Measurements from ENCODE around the gene TLCD1. TPM values are rescaled to one million over a fixed set of nuclear protein-coding genes. Genes with fewer than 3 reads are reported as not detected.

TLCD1 gene, protein sequence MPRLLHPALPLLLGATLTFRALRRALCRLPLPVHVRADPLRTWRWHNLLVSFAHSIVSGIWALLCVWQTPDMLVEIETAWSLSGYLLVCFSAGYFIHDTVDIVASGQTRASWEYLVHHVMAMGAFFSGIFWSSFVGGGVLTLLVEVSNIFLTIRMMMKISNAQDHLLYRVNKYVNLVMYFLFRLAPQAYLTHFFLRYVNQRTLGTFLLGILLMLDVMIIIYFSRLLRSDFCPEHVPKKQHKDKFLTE
- 7.0 and 11.3 TPM in 2 replicates for total RNA-seq

DNA sequence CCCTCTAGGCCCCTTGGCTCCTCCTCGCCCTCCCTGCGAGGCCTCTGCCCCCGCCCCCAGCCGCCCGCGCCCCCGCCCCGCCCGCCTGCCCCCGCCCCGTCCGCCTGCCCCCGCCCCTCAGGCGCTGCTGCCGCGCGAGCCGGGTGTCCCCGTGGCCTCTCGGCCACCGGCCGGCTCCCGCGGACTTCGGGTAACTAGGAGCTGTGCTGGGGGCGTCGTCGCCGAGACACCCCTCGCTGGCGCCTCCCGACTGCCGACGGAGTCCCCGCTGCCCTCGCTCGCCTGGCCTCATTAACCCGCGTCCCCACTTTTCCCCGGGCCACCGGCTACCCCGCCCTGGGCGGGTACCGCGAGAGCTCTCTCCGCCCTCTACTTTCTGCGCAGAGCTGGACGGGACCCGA is at the start of gene TLCD1:
TSS of gene TLCD1 (minus strand) at position 8 of the 401 bp plus-strand sequence. CDS start 136 bp downstream, outside the sequence.

DNA sequence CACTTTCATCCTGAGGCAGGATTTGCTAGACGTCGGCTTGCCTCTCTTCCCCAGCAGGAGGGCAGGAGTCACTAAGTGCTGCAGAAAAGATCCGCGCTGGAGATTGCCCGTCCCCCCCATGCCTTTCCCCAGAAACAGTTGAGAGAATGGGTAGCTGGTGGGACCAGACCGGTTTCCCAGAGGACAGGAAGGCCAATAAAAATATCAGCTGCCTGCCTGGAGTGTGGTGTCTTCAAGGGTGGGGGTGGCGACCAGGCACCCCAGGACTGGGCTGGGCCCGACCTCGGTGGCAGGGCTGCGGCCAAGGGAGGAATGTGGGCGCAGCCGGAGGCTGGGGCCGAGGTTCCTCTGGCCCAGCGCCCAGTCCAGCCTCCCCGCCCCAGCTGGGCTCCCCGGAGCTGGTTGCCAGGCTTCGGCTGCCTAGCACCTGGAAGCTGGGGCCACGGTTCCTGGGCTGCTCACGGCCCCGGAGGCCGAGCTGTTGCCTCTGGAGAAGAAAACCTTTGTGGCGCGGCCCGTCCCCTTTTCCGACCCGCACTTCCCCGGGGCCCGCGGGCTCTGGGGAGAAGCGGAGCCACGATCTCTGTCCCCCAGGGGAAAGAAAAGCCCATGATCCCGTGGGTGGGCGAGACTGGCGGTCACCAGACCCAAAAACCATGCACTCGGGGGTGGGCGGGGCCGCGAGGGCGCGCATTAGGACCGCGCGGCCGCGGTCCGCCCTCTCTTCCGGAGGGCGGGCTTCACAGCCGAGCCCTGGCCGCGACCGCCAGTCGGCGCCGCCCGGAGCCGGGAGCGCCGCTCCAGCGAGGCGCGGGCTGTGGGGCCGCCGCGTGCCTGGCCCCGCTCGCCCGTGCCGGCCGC is 17.4 kb upstream of the TLCD1 start, which contains the start of gene TRAF4:
TSS of gene TRAF4 (plus strand) at position 769 of the 861 bp plus-strand sequence. CDS start 102 bp downstream, outside the sequence.

DNA sequence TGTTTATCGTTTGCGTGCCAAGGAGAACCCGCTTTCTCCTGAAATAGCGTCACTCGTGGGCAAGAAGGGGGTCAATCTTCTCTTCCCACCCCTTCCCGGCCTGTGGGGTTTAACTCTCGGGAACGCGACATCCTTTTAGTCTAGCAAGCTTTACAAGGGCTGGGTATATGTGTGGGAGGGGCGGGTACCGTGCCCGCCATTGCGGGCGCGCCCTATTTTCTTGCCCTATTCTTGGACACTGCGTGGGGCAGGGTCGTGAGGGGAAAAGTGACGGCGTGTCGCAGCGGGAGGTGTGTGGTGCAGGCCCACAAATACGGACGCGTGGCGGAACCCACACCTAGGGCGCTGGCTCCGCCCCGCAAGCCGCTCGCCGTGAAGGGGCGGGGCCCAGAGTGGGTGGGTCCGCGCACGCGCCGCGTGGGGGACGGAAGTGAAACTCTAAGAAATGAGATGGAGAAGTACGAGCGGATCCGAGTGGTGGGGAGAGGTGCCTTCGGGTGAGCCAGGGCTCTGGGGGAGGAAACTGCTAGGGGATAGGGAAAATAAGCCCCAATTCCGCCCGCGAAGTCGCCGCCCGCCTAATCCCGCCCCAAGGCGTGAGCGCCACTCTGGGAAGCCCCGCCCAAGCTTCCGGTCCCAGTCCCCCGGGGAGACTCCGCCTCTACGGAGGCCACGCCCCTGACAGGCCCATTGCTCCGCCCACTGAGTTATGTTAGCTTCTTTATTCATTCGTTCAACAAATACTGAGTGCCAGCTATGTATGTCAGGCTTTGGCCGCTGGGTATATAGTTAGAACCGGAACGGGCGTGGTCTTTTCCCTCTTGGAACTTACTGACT is 2.5 kb upstream of the TLCD1 start, which contains the start of gene NEK8:
TSS of gene NEK8 (plus strand) at position 425 of the 837 bp plus-strand sequence. CDS start at position 451, 26 bp downstream.

DNA sequence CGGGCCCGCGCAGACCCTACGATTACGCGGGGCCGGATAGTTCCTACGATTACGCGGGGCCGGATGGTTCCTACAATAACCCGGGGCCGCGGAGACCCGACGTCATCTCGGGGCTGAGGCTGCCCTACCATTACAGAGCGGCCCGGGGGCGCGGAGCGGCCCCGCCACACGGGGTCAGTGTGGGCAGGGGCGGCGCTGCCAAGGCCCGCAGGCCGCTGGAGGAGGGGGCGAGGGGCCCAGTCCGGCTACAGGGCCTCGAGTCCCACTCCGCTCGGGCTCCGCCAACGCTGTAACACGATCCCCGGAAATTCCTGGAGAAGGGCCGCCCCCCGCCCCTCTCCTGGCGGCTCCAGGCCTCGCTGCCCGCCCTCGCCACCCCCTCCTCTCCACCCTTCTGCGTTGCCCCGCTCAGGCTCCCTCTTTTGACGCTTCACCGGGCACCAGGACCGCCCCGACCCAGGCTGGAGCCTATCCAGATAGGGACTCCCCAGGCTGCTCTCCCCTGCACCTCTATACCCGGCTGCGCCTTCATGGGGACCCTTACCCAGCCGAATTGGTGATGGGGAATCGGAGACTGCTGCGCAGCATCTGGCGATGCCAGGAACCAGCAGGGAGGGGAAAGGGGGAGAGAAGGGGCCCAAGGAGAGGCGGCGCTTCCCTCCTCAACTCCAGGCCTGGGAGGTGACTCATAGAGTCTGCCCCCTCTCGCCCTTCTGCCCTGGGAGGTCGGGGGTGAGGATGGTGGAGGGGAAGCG is 8.3 kb downstream of the TLCD1 start, which contains the start of gene RAB34:
TSS of gene RAB34 (minus strand) at position 291 of the 755 bp plus-strand sequence. CDS start 602 bp downstream, outside the sequence.

DNA sequence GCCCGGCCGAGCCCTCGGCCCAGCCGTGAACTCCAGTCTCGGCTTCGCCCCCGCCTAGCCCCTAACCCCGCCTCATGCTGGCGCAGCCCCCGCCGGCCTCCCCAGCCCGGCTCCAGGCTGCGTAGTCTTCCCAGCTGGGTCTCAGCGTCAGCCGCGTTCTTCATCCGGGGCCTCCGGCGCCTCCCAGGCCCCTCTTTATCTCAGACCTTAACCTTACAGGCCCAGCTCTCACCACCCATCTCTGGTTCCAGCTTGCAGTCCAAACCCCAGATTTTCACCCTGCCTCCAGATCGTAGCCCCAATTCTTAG is 14.4 kb downstream of the TLCD1 start, which contains the start of gene PROCA1:
TSS of gene PROCA1 (minus strand) at position 166 of the 309 bp plus-strand sequence. CDS start 228 bp downstream, outside the sequence.

Other genes starting within 250 kb of the TLCD1 start
- not detected in 2 replicates for gene FOXN1, start 219.9 kb downstream of the TLCD1 start, total RNA-seq
- 23.6 and 27.8 TPM in 2 replicates for gene UNC119, start 173.6 kb downstream of the TLCD1 start, total RNA-seq
- gene PIGS, start 154.7 kb downstream of the TLCD1 start, total RNA-seq, result 46.3 and 60.7 TPM in 2 replicates
- gene ALDOC, start 149.3 kb downstream of the TLCD1 start, total RNA-seq, result 93.7 and 95.1 TPM in 2 replicates
- gene SPAG5, start 127.2 kb downstream of the TLCD1 start, total RNA-seq, result 4.0 and 4.3 TPM in 2 replicates
- gene RSKR, start 112.0 kb downstream of the TLCD1 start, total RNA-seq, result 0.68 and 2.8 TPM in 2 replicates
- 74.2 and 90.4 TPM in 2 replicates for gene BLTP2, start 81.1 kb downstream of the TLCD1 start, total RNA-seq
- gene SDF2, start 64.3 kb downstream of the TLCD1 start, total RNA-seq, result 48.0 and 75.1 TPM in 2 replicates
- gene SUPT6H, start 64.0 kb downstream of the TLCD1 start, total RNA-seq, result 38.2 and 55.4 TPM in 2 replicates
- gene PROCA1, start 14.3 kb downstream of the TLCD1 start, total RNA-seq, result 1.0 and 1.9 TPM in 2 replicates
- gene RAB34, start 8.4 kb downstream of the TLCD1 start, total RNA-seq, result 203 and 253 TPM in 2 replicates
- gene RPL23A, start 6.2 kb downstream of the TLCD1 start, total RNA-seq, result 666 and 767 TPM in 2 replicates
- gene NEK8, start 2.6 kb upstream of the TLCD1 start, total RNA-seq, result 2.8 and 3.3 TPM in 2 replicates
- 8.7 and 10.7 TPM in 2 replicates for gene TRAF4, start 17.8 kb upstream of the TLCD1 start, total RNA-seq
- gene FAM222B, start 116.6 kb upstream of the TLCD1 start, total RNA-seq, result 7.8 and 9.2 TPM in 2 replicates
- 25.0 and 36.9 TPM in 2 replicates for gene ERAL1, start 128.8 kb upstream of the TLCD1 start, total RNA-seq
- gene FLOT2, start 171.5 kb upstream of the TLCD1 start, total RNA-seq, result 25.3 and 31.2 TPM in 2 replicates
- 3.8 and 10.7 TPM in 2 replicates for gene DHRS13, start 176.8 kb upstream of the TLCD1 start, total RNA-seq
- 21.3 and 32.7 TPM in 2 replicates for gene PHF12, start 225.3 kb upstream of the TLCD1 start, total RNA-seq